Mucosa of descending colon (tissue), 3 donors: ENCODE data around the gene FAM170B. TPM values are rescaled to one million over a fixed set of nuclear protein-coding genes. Genes with fewer than 3 reads are reported as not detected.

Experiments
- ATAC-seq: fragments of 200-7000 bp; cut with Tn5 transposase; one replicate; pipeline ENCODE4 v1.9.1; 2020; ENCODE audit warnings: mild to moderate bottlenecking, moderate library complexity
- DNase-seq, 3 donors: peaks; one replicate each; pipeline ENCODE4 v3.0.0-alpha.2; 2020
- H3K36me3 ChIP-seq: fragments of 200-600 bp; one replicate; pipeline ENCODE4 v1.8.0; 2021; ENCODE audit warnings: low read depth, mild to moderate bottlenecking
- H3K4me1 ChIP-seq: fragments of 200-600 bp; one replicate; pipeline ENCODE4 v1.8.0; 2021; ENCODE audit warnings: low read depth, mild to moderate bottlenecking
- H3K4me3 ChIP-seq: fragments of 200-600 bp; one replicate; pipeline ENCODE4 v1.8.0; 2021; ENCODE audit warnings: mild to moderate bottlenecking
- H3K9me3 ChIP-seq: fragments of 200-600 bp; one replicate; pipeline ENCODE4 v1.8.0; 2021; ENCODE audit warnings: mild to moderate bottlenecking
- CTCF ChIP-seq: fragments of 200-600 bp; IDR thresholded peaks from one replicate; pipeline ENCODE4 v1.8.0; 2022; ENCODE audit warnings: antibody characterized with exemption, mild to moderate bottlenecking
- intact Hi-C, 2 donors: fragments of 100-400 bp; cut with DNase I in 1 of 2; cut with micrococcal nuclease in 1 of 2; formaldehyde crosslinking; loops; one replicate each; pipeline versions ENCODE4 v1.11.0 to v1.11.1; 2022; cut with DNase I, micrococcal nuclease
- total RNA-seq, 3 donors: library from RNA; stranded (reverse); fragmentation: NEBNext Ultra II Directional in 2 of 3; extraction: Animal tissue kit (Norgen Biotek cat#: 25700) in 2 of 3; gene quantifications; one replicate each; pipeline versions ENCODE4 v1.2.1 to v1.2.4, GENCODE V29; 2021 to 2023
- donor health status: DM: no; HTN: no; CAD: no; lungs with moderate emphysema.
- donor health status: DM: no; HTN: no; CAD: no.
- donor health status: DM: no; HTN: yes; CAD: no.

The FAM170B gene
- total RNA-seq, 3 donors from 2014 or later = not detected

DNA sequence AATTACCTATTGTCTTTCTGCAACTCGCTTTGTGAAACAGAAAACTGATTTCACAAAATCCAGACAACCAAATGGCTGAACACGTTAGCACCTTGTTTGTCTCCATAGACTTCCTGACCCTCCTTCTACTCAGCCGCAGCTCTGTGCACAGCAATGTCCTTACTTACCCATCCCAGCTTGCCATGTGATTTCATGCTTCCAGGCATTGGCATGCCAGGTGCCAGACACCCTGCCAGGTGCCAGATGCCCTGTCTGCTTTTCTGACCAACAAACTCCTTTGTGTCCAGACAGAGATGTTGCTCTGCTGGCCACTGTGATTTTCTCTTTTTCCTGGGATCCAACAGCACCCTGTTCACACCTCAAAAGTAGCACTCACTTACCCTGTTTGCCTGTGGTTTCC is 16.1 kb upstream of the FAM170B start:
- intact Hi-C loops = no loop called here
- no peak for ATAC-seq
- peaks cover 6% of the 10 kb centered on the region for H3K9me3 ChIP-seq

DNA sequence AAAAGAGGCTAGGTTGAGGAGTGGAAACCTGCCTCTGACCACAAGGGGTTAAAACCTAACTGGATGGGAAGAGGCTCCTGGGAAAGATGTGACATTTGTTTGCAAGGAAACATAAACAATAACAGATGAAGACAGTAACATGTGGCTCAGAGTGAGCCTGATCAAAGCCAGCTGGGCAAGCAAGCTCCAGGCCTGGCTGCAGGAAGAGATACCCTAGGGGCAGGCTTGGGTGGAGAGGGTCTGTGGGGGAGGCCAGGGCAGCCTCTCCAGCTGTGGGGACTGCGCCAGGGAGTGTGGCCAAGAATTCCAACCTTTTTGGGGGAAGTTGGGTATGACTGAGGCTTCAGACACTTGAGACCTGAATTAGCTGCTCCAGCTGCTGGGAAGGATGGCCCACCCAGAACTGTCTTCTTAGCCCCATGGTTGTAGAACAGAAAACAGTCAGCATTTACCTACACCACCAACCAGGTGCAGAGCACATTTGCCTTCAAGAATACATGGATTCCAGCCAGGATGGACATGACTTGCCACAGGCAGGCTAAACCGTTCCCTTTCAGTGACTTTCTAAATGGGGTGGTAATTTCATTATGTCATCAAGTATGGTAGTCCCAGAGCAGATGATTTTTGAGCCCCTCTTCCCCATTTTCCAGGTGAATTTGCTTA is 10.4 kb upstream of the FAM170B start:
- intact Hi-C loops = no loop called here
- DNase-seq = no peak
- ATAC-seq = peak; percentile 27

More for the DNA sequence above, 16.1 kb upstream of the FAM170B start:
- no peaks in the 10 kb centered on the region for H3K36me3 ChIP-seq
- no peak for TF ChIP-seq CTCF
- DNase-seq = no peak
- no peak overlapping the region for H3K4me3 ChIP-seq
- no peaks in the 10 kb centered on the region for H3K4me1 ChIP-seq

GRCh38 chr10:49143249-49143648 is 9.4 kb upstream of the FAM170B start:
- H3K36me3 ChIP-seq = no peaks in the 10 kb centered on the region
- DNase-seq = no peak
- no peak for TF ChIP-seq CTCF
- peaks cover 6% of the 10 kb centered on the region for H3K9me3 ChIP-seq
- intact Hi-C loops = no loop called here
- H3K4me3 ChIP-seq = no peak overlapping the region
- no peaks in the 10 kb centered on the region for H3K4me1 ChIP-seq
- ATAC-seq = no peak

More for the DNA sequence above, 10.4 kb upstream of the FAM170B start:
- Histone ChIP-seq H3K9me3 (peaks cover 6% of the 10 kb centered on the region), H3K4me3 (no peak overlapping the region), H3K4me1 (no peaks in the 10 kb centered on the region), H3K36me3 (no peaks in the 10 kb centered on the region)
- no peak for TF ChIP-seq CTCF

DNA sequence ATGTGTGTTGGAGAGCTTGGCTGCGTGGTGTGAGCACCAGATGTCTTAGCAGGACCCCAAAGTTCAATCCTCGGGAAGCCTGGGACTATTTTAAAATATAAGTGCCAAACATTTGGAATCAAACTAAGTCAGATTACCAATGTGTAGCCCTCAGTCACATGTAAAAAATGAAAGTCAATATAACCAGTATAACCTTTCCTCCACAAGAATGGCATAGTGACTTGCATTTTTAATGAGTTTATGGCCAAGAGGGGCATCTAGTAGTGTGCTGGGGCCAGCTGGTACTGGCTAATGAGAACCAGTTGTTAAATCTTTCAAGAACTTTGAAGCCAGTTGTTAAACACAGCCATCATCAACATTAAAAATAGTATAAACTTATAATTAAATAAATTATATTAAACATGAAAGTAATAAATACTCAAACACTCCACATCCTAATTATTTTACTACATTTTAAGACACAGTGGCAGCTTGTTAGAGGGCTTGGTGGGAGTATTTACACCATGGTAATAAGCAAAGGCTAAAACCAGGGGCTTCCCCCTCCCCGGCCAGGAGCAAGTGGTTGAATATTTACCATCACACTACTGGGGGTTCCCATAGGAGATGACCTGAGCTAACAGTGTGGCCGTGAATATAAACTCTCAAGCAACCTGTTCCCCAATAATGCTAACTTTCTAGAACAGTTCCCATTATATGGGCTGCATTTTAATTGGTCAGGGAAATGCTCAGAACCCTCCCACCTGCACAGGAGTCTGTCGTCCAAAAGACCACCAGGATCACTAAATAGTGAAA is 7.9 kb upstream of the FAM170B start:
- intact Hi-C loops = no loop called here
- Histone ChIP-seq H3K4me1 (no peaks in the 10 kb centered on the region), H3K9me3 (no peaks in the 10 kb centered on the region), H3K4me3 (no peak overlapping the region), H3K36me3 (no peaks in the 10 kb centered on the region)
- no peak for ATAC-seq
- no peak for DNase-seq
- no peak for TF ChIP-seq CTCF

DNA sequence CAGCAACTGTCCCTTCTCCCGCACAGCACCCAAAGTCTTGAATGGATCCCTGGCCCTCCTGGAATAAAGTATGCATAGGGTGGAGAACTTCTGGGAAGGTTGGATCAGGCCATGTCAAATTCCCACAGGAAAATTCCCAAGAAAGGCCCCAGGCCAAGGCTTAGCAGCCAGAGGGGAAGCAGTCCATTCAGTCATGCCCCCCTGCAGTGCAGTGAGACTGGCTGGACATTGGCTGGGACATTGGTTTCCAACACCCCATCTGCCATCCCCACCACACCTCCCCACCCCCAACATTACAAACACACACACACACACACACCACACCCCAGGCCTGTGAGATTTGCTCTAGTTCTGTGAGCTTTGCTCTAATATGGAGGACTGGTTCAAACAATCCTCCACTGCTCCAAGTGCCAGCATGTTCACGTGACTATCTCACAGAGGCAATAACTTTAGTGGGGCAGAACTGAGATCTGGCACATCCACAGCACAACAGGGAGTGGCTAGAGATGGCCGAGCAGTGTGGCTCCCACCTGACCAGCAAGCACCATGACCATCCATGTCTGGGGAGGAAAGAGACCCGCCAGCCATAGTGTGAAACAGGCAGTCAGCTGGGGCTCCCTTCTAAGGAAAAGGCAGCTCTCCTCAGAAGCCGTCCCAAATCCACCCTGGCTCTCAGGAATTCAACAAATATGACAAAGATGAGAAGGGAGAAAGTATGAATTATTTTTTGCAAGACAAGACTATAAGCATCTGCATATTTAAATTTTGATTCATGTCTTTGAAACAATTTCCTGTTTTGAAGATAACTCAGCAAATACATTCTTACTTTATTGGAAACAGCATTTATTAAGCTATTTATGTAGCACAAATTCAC is 6.7 kb upstream of the FAM170B start:
- H3K4me1 ChIP-seq = no peaks in the 10 kb centered on the region

More for the DNA sequence above, 6.7 kb upstream of the FAM170B start:
- H3K4me3 ChIP-seq = no peak overlapping the region
- intact Hi-C loops = no loop called here
- H3K36me3 ChIP-seq = no peaks in the 10 kb centered on the region
- ATAC-seq (no peak), DNase-seq (no peak)
- TF ChIP-seq CTCF = no peak
- no peaks in the 10 kb centered on the region for H3K9me3 ChIP-seq
